Heart left ventricle (tissue), 13 donors: ENCODE data around the gene KRTAP5-5.

ENCODE experiments used
- CTCF ChIP-seq, 12 donors: fragments of 200-600 bp; sonication (generic) in 4 of 12; IDR thresholded peaks; one replicate each; pipeline versions ENCODE4 v1.5.0 to v1.8.0; 2018 to 2022; ENCODE audit warnings: antibody characterized with exemption in 12 of 12, mild to moderate bottlenecking in 5 of 12
- POLR2A ChIP-seq, 2 donors: fragments of 450-650 bp; IDR thresholded peaks; one replicate each; pipeline ENCODE4 v1.6.1; 2017; ENCODE audit warnings: antibody characterized with exemption in 2 of 2, mild to moderate bottlenecking in 2 of 2, moderate library complexity in 2 of 2
- donor health status: ischemic (EF 13 %, LVEDD 7.1; RV severe dilation, severe dysfunction).
- donor health status: DM: no; HTN: yes; CAD: no.
- donor health status: DM: no; HTN: no; CAD: no.
- donor health status: ischemic (EF 25% LVEDD 6.9; RV normal size, moderate dysfunction).
- donor health status: ischemic (EF 25% LVEDD 5.7; RV mildly dilated, moderate dysfunction).
- donor health status: ischemic (EF 35%, LVEDD 5.7; RV mildly dilated, moderate dysfunction).
- donor health status: nonischemic (EF 11% LVEDD 7.7; RV severe dilation, severe dysfunction).
- donor health status: DM: yes; HTN: yes; CAD: no.
- donor health status: PGD.
- donor health status: ischemic (EF 29% LVEDD 5.4; RV normal size, mild dysfunction).
- donor health status: nonischemic (EF 23%, LVEDD 6.1; RV moderate dilation, normal function).

DNA sequence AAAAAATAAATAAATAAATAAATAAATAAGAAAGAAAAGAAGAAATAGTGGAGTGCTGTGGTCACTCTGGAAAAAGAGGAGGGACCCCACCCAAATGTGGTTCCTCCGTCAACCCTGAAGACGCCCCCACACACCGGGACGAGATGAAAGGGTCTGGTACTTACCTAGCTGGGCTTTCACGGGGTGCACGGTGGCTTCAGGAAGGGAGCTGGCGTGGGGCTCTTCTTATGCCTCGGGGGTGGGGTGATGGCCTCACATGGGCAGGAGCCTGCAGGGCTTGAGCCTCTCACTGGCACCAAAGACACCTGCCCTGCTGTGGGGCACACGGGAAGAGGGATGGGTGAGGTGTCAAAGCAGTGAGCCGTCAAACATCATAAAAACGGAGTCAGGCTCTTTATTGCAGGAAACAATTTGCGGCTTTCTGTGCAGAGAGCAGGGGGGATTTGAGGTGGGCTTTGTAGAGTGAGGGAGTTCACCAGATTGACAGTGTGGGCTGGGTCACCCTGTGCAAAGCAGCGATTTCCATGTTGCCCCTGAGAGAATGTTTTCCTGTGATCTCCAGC is 39.4 kb downstream of the KRTAP5-5 start:
- TF ChIP-seq CTCF (IDR thresholded peaks at IDR 0.05) (no peak), POLR2A (IDR thresholded peaks at IDR 0.05) (no peak)
